ENCODE results near the gene BASP1.

GRCh38 chr5:17258431-17258830 is 41.0 kb downstream of the BASP1 start:
- no peak for TF ChIP-seq MAX (IDR thresholded peaks at IDR 0.05; ENCODE audit: low read depth)
- TF ChIP-seq SMC3 (IDR thresholded peaks at IDR 0.05; ENCODE audit: low read depth, low read length) = no peak
- no peak for TF ChIP-seq YY1 (IDR thresholded peaks at IDR 0.05; ENCODE audit: low read depth)
- TF ChIP-seq NFIC (IDR thresholded peaks at IDR 0.05; ENCODE audit: borderline replicate concordance) = peak; percentile 32; the same call in 1 of the 2 replicates
- no peak for TF ChIP-seq CTCF (IDR thresholded peaks at IDR 0.05)
- TF ChIP-seq ELF1 (IDR thresholded peaks at IDR 0.05) = no peak
- no peak for TF ChIP-seq POLR2AphosphoS5 (IDR thresholded peaks at IDR 0.05; ENCODE audit: low read depth, low read length)
- peak in 1 of 2 experiments; percentile 50; a peak in 1 of 4 replicates for TF ChIP-seq EP300 (IDR thresholded peaks at IDR 0.05; ENCODE audit: borderline replicate concordance in 1 of 2, low read depth in 1 of 2, low read length in 1 of 2)
- TF ChIP-seq MXI1 (IDR thresholded peaks at IDR 0.05; ENCODE audit: low read depth, low read length) = no peak
- no peak; the same call in 1 of the 2 replicates for TF ChIP-seq PBX3 (IDR thresholded peaks at IDR 0.05)
- no peak for TF ChIP-seq GATA2 (CRISPR knock-in tag; IDR thresholded peaks at IDR 0.05)
- no peak for TF ChIP-seq RAD21 (IDR thresholded peaks at IDR 0.05; ENCODE audit: low read length)
